ENCODE measurements around the gene PIGR.

Gene PIGR

GRCh38 chr1:206962272-206962671 lies 16.0 kb upstream of the PIGR start:
- no peak for TF ChIP-seq EZH2 (IDR thresholded peaks at IDR 0.05; ENCODE audit: borderline replicate concordance, low read depth, low read length, severe bottlenecking)
- no peak for TF ChIP-seq CTCF (IDR thresholded peaks at IDR 0.05; ENCODE audit: borderline replicate concordance, extremely low read depth, low read length, poor library complexity, severe bottlenecking)
- no peaks in the 10 kb centered on the region for H3K9me3 ChIP-seq (ENCODE audit: insufficient read depth, low read length, severe bottlenecking)
- no peaks in the 10 kb centered on the region for H3K79me2 ChIP-seq (ENCODE audit: insufficient read depth, low read length)
- no peak overlapping the region for H3K4me2 ChIP-seq (ENCODE audit: insufficient read depth, low read length)
- H3K27ac ChIP-seq (ENCODE audit: low read length), result peak overlapping the region; percentile 58
- ATAC-seq (ENCODE audit: insufficient read depth, low read depth), result peak; percentile 83
- no peaks in the 10 kb centered on the region for H3K36me3 ChIP-seq (ENCODE audit: insufficient read depth, low read length)
- no peaks in the 10 kb centered on the region for H4K20me1 ChIP-seq (ENCODE audit: insufficient read depth, low read length)
- no peak overlapping the region for H3K9ac ChIP-seq (ENCODE audit: low read depth, low read length)
- H2AFZ ChIP-seq (ENCODE audit: low read depth, low read length), result peak overlapping the region; percentile 57
- no peaks in the 10 kb centered on the region for H3K27me3 ChIP-seq (ENCODE audit: insufficient read depth, low read length, poor library complexity)
- peak; percentile 47 for DNase-seq
- peaks cover 28% of the 10 kb centered on the region for H3K4me1 ChIP-seq (ENCODE audit: insufficient read depth, low read length)
- H3K4me3 ChIP-seq (ENCODE audit: low read depth in 1 of 2, low read length in 2 of 2), result no peak overlapping the region

GRCh38 chr1:206961668-206962067 lies 15.4 kb upstream of the PIGR start:
- ATAC-seq (ENCODE audit: insufficient read depth, low read depth), result no peak
- DNase-seq, result no peak
- H3K4me2 ChIP-seq (ENCODE audit: insufficient read depth, low read length), result no peak overlapping the region

GRCh38 chr1:206960676-206961386 lies 14.6 kb upstream of the PIGR start:
- Histone ChIP-seq H3K4me2 (ENCODE audit: insufficient read depth, low read length) (no peak overlapping the region), H3K27ac (ENCODE audit: low read length) (peak overlapping the region; percentile 14; the same call in 1 of the 2 replicates), H3K79me2 (ENCODE audit: insufficient read depth, low read length) (no peaks in the 10 kb centered on the region), H3K9ac (ENCODE audit: low read depth, low read length) (no peak overlapping the region), H3K36me3 (ENCODE audit: insufficient read depth, low read length) (no peaks in the 10 kb centered on the region), H3K9me3 (ENCODE audit: insufficient read depth, low read length, severe bottlenecking) (no peaks in the 10 kb centered on the region), H3K4me3 (ENCODE audit: low read depth in 1 of 2, low read length in 2 of 2) (no peak overlapping the region), H4K20me1 (ENCODE audit: insufficient read depth, low read length) (no peaks in the 10 kb centered on the region), H2AFZ (ENCODE audit: low read depth, low read length) (no peak overlapping the region), H3K4me1 (ENCODE audit: insufficient read depth, low read length) (peaks cover 19% of the 10 kb centered on the region), H3K27me3 (ENCODE audit: insufficient read depth, low read length, poor library complexity) (no peaks in the 10 kb centered on the region)
- DNase-seq (no peak), ATAC-seq (ENCODE audit: insufficient read depth, low read depth) (no peak)
- TF ChIP-seq EZH2 (IDR thresholded peaks at IDR 0.05; ENCODE audit: borderline replicate concordance, low read depth, low read length, severe bottlenecking) (no peak), CTCF (IDR thresholded peaks at IDR 0.05; ENCODE audit: borderline replicate concordance, extremely low read depth, low read length, poor library complexity, severe bottlenecking) (no peak)

More at GRCh38 chr1:206961668-206962067, 15.4 kb upstream of the PIGR start:
- no peaks in the 10 kb centered on the region for H3K36me3 ChIP-seq (ENCODE audit: insufficient read depth, low read length)
- no peaks in the 10 kb centered on the region for H3K9me3 ChIP-seq (ENCODE audit: insufficient read depth, low read length, severe bottlenecking)
- no peaks in the 10 kb centered on the region for H3K27me3 ChIP-seq (ENCODE audit: insufficient read depth, low read length, poor library complexity)
- peak overlapping the region; percentile 40; the same call in 1 of the 2 replicates for H2AFZ ChIP-seq (ENCODE audit: low read depth, low read length)
- TF ChIP-seq EZH2 (IDR thresholded peaks at IDR 0.05; ENCODE audit: borderline replicate concordance, low read depth, low read length, severe bottlenecking), result no peak
- no peak for TF ChIP-seq CTCF (IDR thresholded peaks at IDR 0.05; ENCODE audit: borderline replicate concordance, extremely low read depth, low read length, poor library complexity, severe bottlenecking)
- no peak overlapping the region for H3K9ac ChIP-seq (ENCODE audit: low read depth, low read length)
- H3K79me2 ChIP-seq (ENCODE audit: insufficient read depth, low read length), result no peaks in the 10 kb centered on the region
- H3K4me3 ChIP-seq (ENCODE audit: low read depth in 1 of 2, low read length in 2 of 2), result no peak overlapping the region
- H4K20me1 ChIP-seq (ENCODE audit: insufficient read depth, low read length), result no peaks in the 10 kb centered on the region
- peaks cover 22% of the 10 kb centered on the region for H3K4me1 ChIP-seq (ENCODE audit: insufficient read depth, low read length)
- H3K27ac ChIP-seq (ENCODE audit: low read length), result peak overlapping the region; percentile 58

Data from DND-41 (cell line).